ENCODE data around the gene MRGPRG.

DNA sequence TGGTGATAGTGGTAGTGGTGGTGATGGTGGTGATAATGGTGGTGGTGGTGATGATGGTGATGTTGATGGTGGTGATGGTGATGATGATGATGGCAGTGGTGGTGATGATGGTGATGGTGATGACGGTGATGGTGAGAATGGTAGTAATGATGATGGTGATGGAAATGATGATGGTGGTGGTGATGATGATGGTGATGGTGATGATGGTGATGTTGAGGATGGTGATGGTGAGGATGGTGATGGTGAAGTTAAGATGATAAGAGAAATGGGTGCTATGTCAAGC, 11.8 kb downstream of the MRGPRG start:
- TF ChIP-seq JUND (IDR thresholded peaks at IDR 0.05), result no peak
- TF ChIP-seq, protein P1, sequence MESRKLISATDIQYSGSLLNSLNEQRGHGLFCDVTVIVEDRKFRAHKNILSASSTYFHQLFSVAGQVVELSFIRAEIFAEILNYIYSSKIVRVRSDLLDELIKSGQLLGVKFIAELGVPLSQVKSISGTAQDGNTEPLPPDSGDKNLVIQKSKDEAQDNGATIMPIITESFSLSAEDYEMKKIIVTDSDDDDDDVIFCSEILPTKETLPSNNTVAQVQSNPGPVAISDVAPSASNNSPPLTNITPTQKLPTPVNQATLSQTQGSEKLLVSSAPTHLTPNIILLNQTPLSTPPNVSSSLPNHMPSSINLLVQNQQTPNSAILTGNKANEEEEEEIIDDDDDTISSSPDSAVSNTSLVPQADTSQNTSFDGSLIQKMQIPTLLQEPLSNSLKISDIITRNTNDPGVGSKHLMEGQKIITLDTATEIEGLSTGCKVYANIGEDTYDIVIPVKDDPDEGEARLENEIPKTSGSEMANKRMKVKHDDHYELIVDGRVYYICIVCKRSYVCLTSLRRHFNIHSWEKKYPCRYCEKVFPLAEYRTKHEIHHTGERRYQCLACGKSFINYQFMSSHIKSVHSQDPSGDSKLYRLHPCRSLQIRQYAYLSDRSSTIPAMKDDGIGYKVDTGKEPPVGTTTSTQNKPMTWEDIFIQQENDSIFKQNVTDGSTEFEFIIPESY (IDR thresholded peaks at IDR 0.05), result no peak
- TF ChIP-seq, protein P2, sequence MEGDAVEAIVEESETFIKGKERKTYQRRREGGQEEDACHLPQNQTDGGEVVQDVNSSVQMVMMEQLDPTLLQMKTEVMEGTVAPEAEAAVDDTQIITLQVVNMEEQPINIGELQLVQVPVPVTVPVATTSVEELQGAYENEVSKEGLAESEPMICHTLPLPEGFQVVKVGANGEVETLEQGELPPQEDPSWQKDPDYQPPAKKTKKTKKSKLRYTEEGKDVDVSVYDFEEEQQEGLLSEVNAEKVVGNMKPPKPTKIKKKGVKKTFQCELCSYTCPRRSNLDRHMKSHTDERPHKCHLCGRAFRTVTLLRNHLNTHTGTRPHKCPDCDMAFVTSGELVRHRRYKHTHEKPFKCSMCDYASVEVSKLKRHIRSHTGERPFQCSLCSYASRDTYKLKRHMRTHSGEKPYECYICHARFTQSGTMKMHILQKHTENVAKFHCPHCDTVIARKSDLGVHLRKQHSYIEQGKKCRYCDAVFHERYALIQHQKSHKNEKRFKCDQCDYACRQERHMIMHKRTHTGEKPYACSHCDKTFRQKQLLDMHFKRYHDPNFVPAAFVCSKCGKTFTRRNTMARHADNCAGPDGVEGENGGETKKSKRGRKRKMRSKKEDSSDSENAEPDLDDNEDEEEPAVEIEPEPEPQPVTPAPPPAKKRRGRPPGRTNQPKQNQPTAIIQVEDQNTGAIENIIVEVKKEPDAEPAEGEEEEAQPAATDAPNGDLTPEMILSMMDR (IDR thresholded peaks at IDR 0.05; ENCODE audit: low read depth, low read length, missing input control), result no peak
- no peak for TF ChIP-seq SP1 (IDR thresholded peaks at IDR 0.05)
- no peak for TF ChIP-seq YY1 (IDR thresholded peaks at IDR 0.05)
- TF ChIP-seq RAD21 (IDR thresholded peaks at IDR 0.05), result no peak
- TF ChIP-seq GABPA (IDR thresholded peaks at IDR 0.05 in 1 of 2, conservative IDR thresholded peaks at IDR 0.05 in 1 of 2), result no peak
- TF ChIP-seq, protein P3, sequence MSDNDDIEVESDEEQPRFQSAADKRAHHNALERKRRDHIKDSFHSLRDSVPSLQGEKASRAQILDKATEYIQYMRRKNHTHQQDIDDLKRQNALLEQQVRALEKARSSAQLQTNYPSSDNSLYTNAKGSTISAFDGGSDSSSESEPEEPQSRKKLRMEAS (IDR thresholded peaks at IDR 0.05), result no peak
- no peak for TF ChIP-seq TAF1 (conservative IDR thresholded peaks at IDR 0.05)
- TF ChIP-seq FOXA2 (IDR thresholded peaks at IDR 0.05), result no peak
